NCI-H524 (cell line): ENCODE data around the gene DYNC2H1.
A peak's percentile ranks its signal among the peaks of the same experiment; 100 is the strongest.

ENCODE experiments used
- DNase-seq, 2 experiments: peaks; one replicate each; lab custom pipeline; 2025; lab: John Stamatoyannopoulos, UW

DYNC2H1 gene

DNA sequence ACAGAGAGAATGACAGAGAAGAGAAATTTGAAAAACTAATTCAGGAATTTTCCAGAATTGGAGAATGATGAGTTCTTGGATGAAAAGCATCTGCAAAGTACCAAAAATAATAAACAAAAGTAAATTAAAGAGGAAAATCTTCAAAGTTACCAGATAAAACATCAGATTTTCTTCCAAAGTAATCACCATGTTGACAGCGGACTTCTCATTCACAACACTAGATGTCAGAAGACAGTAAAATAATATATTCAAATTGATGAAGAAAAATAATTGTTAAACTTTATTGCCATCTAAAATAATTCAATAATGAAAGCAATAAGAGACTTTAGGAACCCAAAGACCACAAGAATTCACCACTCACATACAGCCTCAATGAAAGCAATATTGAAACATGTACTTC is 355.2 kb downstream of the DYNC2H1 start:
- DNase-seq, result no peak

DNA sequence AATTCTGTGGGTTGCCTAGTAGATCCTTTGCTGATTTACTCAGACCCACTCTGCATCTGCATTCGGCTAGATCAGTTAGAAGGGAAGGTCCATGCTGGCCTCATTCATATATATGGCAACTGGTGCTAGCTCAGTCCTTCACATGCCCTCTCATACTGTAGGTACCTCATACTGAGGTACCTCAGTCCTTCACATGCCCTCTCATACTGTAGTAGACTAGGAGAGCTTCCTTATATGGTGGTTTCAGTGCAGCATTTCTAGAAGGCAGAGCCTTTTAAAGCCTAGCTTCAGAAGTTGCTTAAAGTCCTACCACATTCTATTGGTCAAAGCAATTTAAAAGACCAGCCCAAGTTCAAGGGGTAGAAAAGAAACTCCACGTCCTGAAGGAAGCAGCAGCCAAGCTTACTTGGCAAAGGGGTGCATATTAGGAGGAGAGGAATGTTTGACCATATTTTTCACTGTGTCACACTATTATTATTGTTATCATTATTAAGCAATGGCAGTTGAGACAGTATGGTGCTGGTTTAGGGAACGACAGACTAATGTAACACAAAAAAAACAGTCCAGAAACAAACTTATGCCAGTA is 356.4 kb downstream of the DYNC2H1 start:
- no peak for DNase-seq

DNA sequence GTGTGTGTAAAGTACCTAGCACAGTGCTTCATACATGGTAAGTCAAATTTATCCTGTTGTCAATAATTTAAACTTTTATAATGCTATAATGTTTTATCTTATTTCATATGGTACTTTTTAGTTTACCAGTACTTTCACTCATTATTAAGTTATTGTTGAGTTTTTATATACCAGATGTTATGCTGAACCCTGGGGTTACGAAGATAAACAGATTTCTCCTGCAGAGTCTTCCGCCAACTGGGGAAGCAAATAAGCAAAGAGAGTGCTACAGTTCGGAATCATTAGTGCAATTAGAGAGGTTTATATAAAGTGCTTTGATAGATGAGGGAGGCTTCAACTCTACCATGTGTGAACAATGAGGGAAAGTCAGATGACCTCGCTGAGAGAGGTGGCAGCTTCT is 362.3 kb downstream of the DYNC2H1 start:
- no peak for DNase-seq

DNA sequence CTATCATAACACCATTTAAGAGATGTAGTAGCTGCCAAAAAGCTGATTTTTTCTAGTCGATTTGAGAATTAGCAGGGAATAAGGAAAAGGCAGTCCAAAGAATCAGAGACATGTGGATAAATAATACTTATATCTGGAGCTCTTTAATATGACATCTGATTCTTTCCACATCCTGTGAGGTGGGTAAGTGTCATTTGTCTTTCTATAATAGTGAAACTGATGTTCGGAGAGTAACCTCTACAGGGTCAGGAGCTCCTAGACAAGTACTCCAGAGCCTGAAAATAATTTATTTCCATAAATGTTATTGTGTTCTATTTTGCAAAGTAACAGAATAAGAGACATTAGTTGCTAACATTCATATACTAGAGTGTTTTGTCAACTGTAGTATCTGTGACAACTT is 367.6 kb downstream of the DYNC2H1 start:
- no peak for DNase-seq

DNA sequence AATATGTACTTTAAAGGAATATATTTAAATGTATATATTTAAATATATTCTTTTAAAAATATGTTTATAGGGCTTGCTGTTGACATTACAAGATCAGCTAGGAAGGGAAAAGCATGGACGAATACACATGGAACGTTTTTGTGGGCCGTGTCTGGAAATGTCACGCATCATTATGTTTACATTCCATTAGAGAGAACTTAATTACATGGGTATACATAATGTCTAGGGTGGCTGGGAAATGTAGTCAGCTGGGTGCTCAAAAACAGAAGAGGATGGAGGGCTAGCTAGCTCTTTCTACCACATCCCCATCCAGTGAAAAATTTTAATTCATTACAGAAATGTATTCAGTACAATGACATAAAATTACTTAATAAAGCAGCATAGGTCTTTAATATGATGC is 371.2 kb downstream of the DYNC2H1 start:
- no peak for DNase-seq

DNA sequence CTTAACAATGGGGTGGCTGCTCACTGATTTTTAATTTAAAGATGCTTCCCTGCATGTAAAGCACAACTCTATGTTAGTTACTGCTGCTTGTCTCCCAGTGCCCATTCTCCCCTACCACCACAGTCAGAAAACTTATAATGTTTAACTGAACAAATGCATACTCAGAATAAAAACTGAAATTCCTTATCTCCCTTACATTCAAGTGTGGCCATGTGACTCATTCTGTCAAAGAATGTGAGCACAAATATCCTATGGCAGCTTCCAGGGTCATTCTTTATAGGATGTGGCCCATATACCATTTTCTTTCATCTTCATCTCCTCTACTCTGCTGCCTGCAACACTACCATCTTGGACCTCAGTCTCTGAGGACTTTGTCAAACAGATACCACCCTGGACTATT is 374.8 kb downstream of the DYNC2H1 start:
- DNase-seq, result no peak

DNA sequence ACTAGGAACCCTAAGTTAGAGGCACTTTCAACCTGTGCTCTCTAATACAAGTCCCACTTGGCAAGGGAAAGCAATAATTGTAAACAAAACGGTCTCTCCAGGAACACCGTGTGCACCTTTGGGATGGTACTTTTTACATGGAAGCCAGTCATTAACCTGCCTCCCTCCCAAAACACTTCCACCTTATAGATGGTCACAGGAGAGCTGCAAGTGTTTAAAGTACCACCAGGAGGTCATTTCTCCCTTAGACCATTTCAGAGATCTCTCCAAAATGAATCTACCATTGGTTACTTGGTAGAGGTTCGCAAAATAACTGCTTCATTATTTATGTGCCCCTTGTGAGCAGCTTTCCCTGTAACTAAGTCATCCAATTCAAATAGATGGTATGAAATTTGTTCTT is 375.3 kb downstream of the DYNC2H1 start:
- DNase-seq, result no peak

DNA sequence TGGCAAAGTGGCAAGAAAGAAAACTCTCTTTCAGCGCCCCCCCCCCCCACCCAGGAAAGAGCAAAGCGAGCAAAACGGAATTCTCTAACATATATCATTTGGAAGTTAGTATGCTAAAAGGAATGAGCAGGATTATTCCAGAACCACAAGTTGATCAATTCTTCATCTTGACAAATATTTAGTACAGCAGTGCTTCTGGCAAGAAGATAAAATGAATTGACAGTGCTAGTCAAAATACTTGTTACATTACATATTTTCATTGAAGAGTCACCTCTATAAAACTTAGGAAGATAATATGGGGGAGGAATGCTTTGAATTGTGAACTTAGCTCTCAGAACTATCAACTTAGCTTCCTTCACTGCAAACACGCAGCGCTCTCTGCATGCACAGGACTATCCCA is 377.4 kb downstream of the DYNC2H1 start:
- no peak for DNase-seq

DNA sequence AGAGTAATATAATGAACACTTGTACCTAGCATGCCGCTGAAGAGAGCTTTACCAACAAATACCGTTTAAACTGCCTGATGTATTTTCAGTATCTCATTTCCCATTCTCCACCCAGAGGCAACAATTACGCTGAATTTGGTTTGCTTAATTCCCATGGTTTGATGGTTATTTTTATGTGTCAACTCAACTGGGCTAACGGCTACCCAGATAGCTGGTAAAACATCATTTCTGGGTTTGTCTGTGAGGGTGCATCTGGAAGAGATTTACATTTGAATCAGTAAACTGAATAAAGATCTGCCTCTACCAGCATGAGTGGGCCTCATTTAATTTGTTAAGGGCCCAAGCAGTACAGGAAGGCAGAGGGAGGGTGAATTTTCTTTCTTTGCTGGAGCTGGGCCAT is 377.9 kb downstream of the DYNC2H1 start:
- DNase-seq, result no peak

DNA sequence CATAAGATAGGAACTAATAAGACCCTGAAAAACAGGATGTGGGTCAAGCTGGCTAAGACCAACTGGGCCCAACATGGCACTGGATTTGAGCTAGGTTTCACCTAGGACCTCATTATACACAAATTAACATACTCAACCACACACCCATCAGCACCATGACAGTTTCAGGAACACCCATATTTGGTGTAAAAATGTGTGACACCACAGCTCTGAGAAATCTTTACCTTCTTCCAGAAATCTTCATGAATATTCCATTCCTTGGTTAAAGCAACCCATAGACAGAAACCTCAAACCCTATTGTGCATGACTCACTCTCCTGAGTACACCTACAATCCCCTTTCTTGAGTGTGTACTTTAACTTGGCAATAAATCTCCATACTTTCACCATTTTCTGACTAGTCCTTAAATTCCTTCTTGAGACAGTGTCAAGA is 378.8 kb downstream of the DYNC2H1 start:
- DNase-seq, result no peak

DNA sequence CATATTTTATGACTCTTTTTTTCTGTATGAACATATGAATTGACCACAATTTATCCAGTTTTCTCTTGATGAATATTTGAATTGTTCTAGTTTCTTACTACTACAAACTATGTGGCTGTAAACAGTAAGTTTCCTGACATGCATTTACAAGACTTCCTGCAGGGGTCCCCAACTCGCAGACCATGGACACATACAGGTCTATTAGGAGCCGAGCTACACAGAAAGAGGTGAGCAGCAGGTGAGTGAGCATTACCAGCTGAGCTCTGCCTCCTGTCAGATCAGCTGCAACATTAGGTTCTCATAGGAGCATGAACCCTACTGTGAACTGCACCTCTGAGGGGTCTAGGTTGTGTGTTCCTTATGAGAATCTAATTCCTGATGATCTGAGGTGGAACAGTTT is 379.4 kb downstream of the DYNC2H1 start:
- no peak for DNase-seq

DNA sequence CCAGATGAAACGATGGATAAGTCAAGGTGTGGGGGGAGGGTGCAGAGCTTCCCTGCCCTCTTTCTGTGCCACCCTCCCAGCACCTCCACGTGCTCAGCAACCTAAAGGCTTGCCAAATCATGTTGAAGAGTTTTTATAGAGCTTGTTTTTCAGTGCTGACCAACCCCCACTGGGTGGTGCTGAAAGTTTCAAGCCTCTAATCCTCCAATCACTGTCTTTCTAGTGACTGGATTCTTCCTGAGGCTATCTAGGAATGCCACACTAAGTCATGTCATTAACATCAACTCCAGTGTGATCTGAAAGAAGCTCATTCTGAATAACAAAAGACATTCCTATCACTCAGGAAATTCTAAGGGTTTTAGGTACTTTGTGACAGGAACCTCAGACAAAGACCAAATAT is 382.6 kb downstream of the DYNC2H1 start:
- no peak for DNase-seq

DNA sequence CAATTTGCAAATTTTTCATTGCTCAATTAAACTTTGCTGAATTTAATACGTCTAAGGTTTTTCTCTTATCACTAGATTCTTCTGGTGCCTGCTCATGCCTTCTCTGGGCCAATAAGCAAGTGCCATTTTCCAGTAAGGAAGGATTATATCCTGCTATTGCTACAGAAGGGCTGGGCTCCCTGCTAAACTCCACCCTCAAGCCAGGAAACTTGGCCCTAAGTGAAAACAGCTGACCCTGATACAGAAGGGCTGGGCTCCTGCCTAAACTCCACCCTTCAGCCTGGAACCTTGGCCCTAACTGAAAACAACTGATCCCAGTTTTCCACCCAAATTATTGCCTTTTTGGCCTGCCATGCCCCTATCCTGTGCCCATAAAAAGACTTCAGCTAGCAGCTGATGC is 385.3 kb downstream of the DYNC2H1 start:
- DNase-seq, result no peak

DNA sequence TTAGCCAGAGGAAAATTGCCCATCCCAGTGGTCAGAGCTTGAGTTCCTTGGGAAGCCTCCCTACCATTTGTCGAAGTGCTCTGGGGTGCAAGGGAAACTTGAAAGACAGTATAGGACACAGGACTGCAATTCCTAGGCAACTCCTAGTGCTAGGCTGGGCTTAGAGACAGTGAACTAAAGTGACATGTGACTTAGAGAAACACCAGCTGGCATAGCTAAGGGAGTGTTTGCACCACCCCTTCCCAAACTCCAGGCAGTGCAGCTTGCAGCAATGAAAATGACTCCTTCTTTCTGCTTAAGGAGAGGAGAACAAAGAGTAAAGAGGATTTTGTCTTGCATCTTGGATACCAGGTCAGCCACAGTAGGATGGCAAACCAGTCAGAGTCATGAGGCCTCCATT is 388.0 kb downstream of the DYNC2H1 start:
- DNase-seq, result peak in 1 of 2 experiments; percentile 15

DNA sequence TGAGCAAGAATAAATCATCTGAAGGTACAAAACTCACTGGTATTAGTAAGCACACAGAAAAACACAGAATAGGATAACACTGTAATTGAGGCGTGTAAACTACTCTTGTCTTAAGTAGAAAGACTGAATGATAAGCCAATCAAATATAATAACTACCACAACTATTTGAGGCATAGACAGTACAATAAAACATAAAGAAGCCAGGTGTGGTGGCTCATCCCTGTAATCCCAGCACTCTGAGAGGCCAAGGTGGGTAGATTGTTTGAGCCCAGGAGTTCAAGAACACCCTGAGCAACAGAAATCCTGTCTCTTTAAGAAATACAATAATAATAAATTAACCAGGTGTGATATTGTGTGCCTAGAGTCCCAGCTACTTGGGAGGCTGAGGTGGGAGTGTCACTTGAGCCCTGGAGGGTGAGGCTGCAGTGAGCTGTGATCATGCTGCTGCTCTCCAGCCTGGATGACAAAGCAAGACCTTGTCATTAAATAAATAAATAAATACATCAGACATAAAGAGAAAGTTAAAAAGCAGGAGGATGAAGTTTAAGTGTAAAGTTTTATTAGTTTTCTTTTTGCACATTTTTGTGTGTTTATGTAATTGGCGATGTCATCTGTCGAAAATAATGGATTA is 390.6 kb downstream of the DYNC2H1 start:
- DNase-seq, result no peak

DNA sequence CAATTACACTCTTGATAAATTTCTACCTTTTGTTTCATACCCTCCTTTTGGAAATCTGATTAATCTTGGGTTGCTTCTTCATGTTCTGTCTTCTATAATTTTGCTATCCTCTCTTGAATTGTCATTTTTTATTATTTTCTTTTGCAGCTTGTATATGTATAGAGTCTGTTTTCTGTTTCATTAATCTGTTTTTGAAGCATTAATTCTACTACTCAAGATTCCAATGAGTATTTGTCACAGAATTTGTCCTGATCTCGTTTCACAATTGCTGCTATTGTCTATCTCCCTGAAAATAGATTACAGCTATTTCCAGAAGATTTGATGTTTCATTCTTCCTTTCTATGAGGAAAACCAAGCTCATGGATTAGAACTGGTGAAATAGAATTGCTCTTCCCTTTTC is 406.1 kb downstream of the DYNC2H1 start:
- no peak for DNase-seq

DNA sequence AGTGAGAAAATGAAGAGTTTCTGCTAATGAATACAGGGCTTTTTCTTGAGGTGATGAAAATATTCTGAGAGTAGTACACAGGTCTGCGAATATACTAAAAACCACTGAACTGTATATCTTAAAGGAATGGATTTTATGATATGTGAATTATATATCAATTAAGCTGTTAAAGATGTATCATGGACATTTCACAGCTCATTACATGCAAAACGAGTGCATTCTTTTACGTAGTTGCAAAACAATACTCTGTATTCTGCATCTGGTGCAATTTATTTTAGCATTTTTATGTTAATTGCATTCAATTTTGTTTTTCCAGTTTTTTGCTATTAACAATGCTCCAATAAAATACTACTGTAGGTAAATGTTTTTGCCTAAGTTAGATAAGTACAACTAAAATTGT is 411.6 kb downstream of the DYNC2H1 start:
- DNase-seq, result no peak

DNA sequence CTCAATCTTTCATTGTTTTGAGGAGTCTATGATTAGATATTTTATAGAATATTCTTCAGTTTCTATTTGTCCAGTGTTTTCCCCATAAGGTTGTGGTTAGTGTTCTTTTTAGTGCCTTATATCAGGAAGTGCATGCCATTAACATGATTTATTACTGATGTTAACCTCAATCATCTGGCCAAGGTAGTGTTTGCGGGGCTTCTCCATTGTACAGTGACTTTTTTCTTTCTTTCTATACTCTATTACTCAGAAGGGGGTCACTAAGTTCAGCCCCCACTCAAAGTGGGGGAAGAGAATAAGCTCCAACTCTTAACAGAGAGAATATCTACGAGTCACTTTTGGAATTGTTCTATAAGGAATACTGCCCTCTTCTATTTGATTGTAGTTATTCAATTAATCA is 415.8 kb downstream of the DYNC2H1 start:
- no peak for DNase-seq

DNA sequence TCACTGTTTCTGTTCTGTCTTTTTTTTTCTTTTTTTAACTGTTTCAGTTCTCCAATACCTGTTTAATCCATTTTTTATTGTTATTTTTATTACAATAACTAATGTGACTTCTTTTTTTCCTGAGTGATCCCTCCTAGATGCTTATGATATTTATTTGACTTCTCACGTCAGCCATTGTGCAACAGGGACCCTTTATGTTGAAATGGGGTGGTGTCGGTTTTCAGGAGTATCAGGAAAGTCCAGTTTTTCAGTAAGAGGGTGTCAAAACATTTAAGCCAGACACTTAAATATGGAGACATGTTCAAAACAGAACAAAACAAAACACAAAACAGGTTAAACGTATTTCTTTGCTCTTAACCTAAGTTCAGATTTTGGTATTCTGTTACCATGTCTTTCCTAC is 418.8 kb downstream of the DYNC2H1 start:
- no peak for DNase-seq

DNA sequence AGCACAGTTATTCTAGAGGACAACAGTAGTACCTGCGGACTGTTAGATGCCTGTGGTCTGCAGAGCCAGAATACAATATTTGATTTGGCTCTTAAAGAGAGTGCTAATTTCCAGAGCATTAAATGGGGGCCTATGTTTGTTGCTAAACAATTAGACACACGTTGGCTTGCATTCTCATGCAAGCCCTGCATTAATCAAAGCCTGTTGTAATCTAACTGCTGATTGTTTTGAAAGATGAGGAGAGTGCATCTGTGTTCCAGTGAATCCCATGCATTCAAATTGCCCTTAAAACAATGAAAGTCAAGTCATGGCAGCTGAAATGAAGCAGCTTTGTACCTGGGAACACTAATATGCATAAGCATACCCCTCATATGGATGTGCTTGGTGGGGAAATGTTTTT is 419.4 kb downstream of the DYNC2H1 start:
- DNase-seq, result no peak

DNA sequence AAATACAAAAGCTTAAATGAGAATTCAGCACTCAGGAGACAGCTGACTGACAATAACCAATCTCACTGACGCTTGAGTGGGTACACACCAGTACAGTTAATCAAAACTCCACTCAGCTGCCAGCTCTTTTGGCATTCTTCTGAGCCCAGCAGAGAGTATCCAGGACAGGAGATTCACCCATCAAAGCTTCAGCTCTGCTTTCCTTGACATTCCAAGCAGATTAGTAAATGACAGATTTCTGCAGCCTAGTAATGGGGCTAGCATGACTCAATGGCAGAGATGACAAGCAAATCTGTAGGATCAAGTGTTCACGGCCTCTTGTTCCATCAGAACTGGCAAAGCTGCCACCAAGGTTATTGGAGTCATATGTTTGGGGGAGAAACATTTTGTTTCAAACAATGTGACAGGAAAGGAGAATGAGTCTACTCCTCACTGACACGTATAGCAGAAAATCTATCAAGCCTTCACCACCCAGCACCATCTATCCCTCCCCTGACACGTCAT is 420.0 kb downstream of the DYNC2H1 start:
- DNase-seq, result no peak
